Prostate gland (tissue), 2 donors: ENCODE results near the gene ARHGAP6. TPM values are rescaled to one million over a fixed set of nuclear protein-coding genes. Genes with fewer than 3 reads are reported as not detected.

Source experiments
- DNase-seq: peaks from one replicate; pipeline ENCODE4 v3.0.0-alpha.2; 2019; ENCODE audit warnings: low spot score
- H3K27ac ChIP-seq, 2 donors: fragments of 200-600 bp; sonication (generic); 2 replicates each; pipeline ENCODE4 v1.5.1; 2017 to 2019
- H3K27me3 ChIP-seq: fragments of 200-600 bp; sonication (generic); replicated peaks from 2 replicates; pipeline ENCODE4 v1.5.1; 2019; ENCODE audit not compliant: insufficient read depth
- H3K36me3 ChIP-seq, 2 donors: fragments of 200-600 bp; sonication (generic); 1 replicate in 1 of 2; 2 replicates in 1 of 2; pipeline versions ENCODE4 v1.5.1 to v1.8.1; 2017 to 2019
- H3K4me1 ChIP-seq: fragments of 200-600 bp; sonication (generic); replicated peaks from 2 replicates; pipeline ENCODE4 v1.5.1; 2019
- H3K4me3 ChIP-seq, 2 donors: fragments of 200-600 bp; sonication (generic); 2 replicates each; pipeline ENCODE4 v1.5.1; 2017 to 2019
- H3K9me3 ChIP-seq: fragments of 200-600 bp; sonication (generic); 2 replicates; pipeline ENCODE4 v1.5.1; 2017
- CTCF ChIP-seq, 4 experiments: fragments of 200-600 bp in 2 of 4; fragments of 450-650 bp in 2 of 4; sonication (generic) in 2 of 4; IDR thresholded peaks; 1 replicate in 3 of 4; 2 replicates in 1 of 4; pipeline ENCODE4 v1.5.1; 2016 to 2019; ENCODE audit warnings: antibody characterized with exemption in 4 of 4, mild to moderate bottlenecking in 2 of 4, moderate library complexity in 2 of 4
- POLR2A ChIP-seq: fragments of 450-650 bp; IDR thresholded peaks from one replicate; pipeline ENCODE4 v1.6.1; 2016; ENCODE audit warnings: antibody characterized with exemption, mild to moderate bottlenecking
- POLR2AphosphoS5 ChIP-seq: sonication (generic); formaldehyde crosslinking; IDR thresholded peaks from one replicate; pipeline ENCODE4 v1.6.1; 2017; ENCODE audit warnings: antibody characterized with exemption
- WGBS: methylation state at CpG from one replicate; pipeline ENCODE4 v1.1.5; 2018; 5-methylcytosine and 5-hydroxymethylcytosine counted together
- intact Hi-C: fragments of 100-400 bp; cut with DNase I; formaldehyde crosslinking; loops from one replicate; pipeline ENCODE4 v1.14.2; 2022
- total RNA-seq, 2 donors: library from RNA; depleted of rRNA; stranded (reverse); fragments of >200 nt; gene quantifications; one replicate each; pipeline ENCODE4 v1.1.0, GENCODE V29; 2016

ARHGAP6 gene
- total RNA-seq, 2 donors from 2014 or later = 72.6 to 73.7 TPM

- Histone ChIP-seq H3K4me1 (no peaks in the 10 kb centered on the region), H3K27ac (peak within 1 kb of the TSS; percentile 49 to 53), H3K9me3 (no peaks in the 10 kb centered on the region), H3K27me3 (no peaks in the 10 kb centered on the region), H3K4me3 (peak within 1 kb of the TSS; percentile 49 to 57), H3K36me3 (no peaks in the 10 kb centered on the region)
- no peak for TF ChIP-seq CTCF (IDR thresholded peaks at IDR 0.05)
- TF ChIP-seq POLR2AphosphoS5 = peak; percentile 84
- peak; percentile 70 for TF ChIP-seq POLR2A
- intact Hi-C loops = no loop called here
- 0% methylated on average over 19 of the region's 58 CpGs for WGBS
- peak; percentile 73 for DNase-seq
Observed at GRCh38 chrX:11111037-11111851, 554.5 kb downstream of the ARHGAP6 start, which contains the start of gene HCCS. Gene HCCS, plus strand, starts transcription at chrX:11111332. Its CDS starts 729 bp downstream, at chrX:11112061.

GRCh38 chrX:11109968-11110367, 555.8 kb downstream of the ARHGAP6 start:
- no peak for DNase-seq
- no peaks in the 10 kb centered on the region for H3K36me3 ChIP-seq
- intact Hi-C loops = loop anchor here (10.0 kb wide), 2 partner anchors 385 to 495 kb away; no protein-coding TSS in a partner anchor
- H3K4me3 ChIP-seq = no peak overlapping the region
- no peak overlapping the region for H3K27ac ChIP-seq
- no peak for TF ChIP-seq POLR2A
- TF ChIP-seq POLR2AphosphoS5 = no peak
- no peak for TF ChIP-seq CTCF (IDR thresholded peaks at IDR 0.05)
- WGBS = 89% methylated on average over 2 of the region's 2 CpGs
- H3K27me3 ChIP-seq = no peaks in the 10 kb centered on the region
- H3K9me3 ChIP-seq = no peaks in the 10 kb centered on the region
- H3K4me1 ChIP-seq = no peaks in the 10 kb centered on the region

- Histone ChIP-seq H3K27me3 (no peaks in the 10 kb centered on the region), H3K9me3 (no peaks in the 10 kb centered on the region), H3K4me1 (no peaks in the 10 kb centered on the region), H3K27ac (no peak overlapping the region), H3K36me3 (no peaks in the 10 kb centered on the region), H3K4me3 (no peak overlapping the region)
- DNase-seq = no peak
- WGBS = 96% methylated on average over 4 of the region's 4 CpGs
- TF ChIP-seq POLR2AphosphoS5 (no peak), CTCF (IDR thresholded peaks at IDR 0.05) (no peak), POLR2A (no peak)
- intact Hi-C loops = loop anchor here (10.0 kb wide), 2 partner anchors 384 to 494 kb away; no protein-coding TSS in a partner anchor
Observed at GRCh38 chrX:11108253-11108941, 557.3 kb downstream of the ARHGAP6 start.

GRCh38 chrX:11105080-11105479, 560.6 kb downstream of the ARHGAP6 start:
- WGBS = 97% methylated on average over 4 of the region's 4 CpGs
- no peaks in the 10 kb centered on the region for H3K27me3 ChIP-seq
- TF ChIP-seq POLR2AphosphoS5 = no peak
- no peak for TF ChIP-seq POLR2A
- no peak for TF ChIP-seq CTCF (IDR thresholded peaks at IDR 0.05)
- no peaks in the 10 kb centered on the region for H3K4me1 ChIP-seq
- intact Hi-C loops = loop anchor here (10.0 kb wide), 2 partner anchors 380 to 490 kb away; no protein-coding TSS in a partner anchor
- DNase-seq = no peak
- no peak overlapping the region for H3K27ac ChIP-seq
- H3K36me3 ChIP-seq = no peaks in the 10 kb centered on the region
- H3K4me3 ChIP-seq = no peak overlapping the region
- no peaks in the 10 kb centered on the region for H3K9me3 ChIP-seq
